Retina (tissue), 1 donor: ENCODE data around the gene FHOD3.

Experiments
- DNase-seq: peaks from one replicate; pipeline ENCODE4 v3.0.0-alpha.2; 2016

Gene FHOD3

DNA sequence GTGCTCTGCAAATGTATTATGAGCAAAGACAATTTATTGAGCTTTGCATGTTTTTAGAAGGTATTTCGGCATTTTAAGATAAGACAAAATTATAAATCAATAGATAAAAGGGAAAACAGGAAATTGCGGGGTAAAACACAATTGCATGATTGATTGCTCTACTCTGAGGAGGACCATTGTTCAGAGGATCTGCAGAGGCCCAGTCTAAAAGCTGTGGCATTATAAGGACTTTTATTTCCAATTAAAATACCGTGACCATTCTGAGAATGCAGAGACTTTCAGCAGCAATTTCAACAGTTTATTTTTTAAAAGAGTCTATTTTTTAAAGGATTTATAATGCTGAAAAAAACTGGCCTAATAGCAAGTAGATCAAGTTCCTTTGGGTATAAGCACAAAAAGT lies 469.3 kb downstream of the FHOD3 start:
- no peak for DNase-seq

GRCh38 chr18:36769172-36769571 lies 471.7 kb downstream of the FHOD3 start:
- no peak for DNase-seq

- DNase-seq = no peak
These were observed 472.2 kb downstream of the FHOD3 start for GRCh38 chr18:36769611-36770314.

DNA sequence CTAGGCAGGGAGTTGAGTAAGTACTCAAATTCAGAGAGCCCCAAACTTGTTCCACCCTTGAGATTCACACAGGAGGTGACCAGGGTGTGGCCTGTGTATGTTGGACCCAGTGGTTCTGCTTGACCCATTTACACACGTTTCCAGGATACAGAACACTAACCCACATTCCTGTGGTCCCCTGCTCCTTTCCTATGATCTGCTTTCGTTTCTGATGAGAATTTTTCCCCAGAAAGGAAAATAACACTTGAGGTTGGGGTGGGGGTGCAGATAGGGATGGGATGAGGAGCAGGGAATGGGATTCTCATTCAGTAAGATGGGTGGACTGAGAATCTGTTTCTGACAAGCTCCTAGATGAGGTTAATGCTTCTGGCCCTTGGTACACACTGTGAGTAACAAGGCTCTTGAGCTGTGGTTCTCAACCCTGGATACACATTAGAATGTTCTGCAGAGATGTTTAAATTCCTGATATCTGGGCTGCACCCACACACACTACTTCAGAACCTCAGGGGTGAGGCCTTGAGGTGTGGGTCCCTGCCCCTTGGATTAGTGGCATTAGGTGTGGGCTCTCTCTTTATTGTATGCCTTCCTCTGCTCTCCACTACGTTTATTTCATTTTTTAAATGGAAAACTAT lies 472.9 kb downstream of the FHOD3 start:
- DNase-seq = no peak

- no peak for DNase-seq
These were observed 473.7 kb downstream of the FHOD3 start for GRCh38 chr18:36771245-36771644.

DNA sequence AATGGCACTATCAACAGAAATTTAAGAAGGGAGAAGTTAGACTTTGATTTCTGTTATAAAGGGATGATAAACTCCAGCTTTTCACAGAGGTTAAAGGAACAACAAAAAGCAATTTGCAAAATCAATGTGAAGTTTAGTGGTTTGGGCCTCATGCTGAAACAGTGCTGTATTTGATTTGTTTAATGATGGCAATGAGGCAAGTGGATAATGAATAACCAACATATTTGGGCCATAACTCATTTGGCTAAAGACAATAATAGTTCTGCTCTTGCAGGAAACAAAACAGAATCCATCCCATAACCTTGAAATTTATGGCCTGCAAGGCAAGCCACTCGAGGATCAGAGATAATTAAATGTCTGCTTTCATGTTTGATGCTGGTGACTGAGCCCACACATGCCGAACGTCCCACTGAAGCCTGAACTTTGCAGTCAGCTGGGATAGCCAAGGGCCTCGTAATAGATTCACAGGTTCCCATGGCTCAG lies 474.8 kb downstream of the FHOD3 start:
- DNase-seq = no peak

GRCh38 chr18:36775396-36775795 lies 477.9 kb downstream of the FHOD3 start:
- DNase-seq = no peak

DNA sequence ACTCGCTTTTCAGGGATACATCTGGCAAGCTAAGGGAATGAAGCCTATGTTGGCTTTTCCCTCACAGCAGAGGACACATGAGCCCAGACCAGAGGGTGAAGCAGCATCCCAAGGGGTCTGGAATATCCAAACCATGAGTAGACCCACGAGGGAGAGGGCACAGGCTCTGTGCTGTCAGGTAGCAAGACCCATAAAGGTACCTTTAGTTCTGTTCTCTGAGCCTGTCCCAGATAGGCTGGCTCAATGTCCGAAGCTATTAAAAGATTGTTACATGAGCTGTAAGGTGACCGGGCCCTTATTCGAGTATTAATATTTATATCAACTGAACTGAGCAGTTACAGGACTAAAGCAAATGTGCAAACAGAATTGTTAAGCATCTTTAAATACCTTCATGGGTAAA lies 479.1 kb downstream of the FHOD3 start:
- no peak for DNase-seq

DNA sequence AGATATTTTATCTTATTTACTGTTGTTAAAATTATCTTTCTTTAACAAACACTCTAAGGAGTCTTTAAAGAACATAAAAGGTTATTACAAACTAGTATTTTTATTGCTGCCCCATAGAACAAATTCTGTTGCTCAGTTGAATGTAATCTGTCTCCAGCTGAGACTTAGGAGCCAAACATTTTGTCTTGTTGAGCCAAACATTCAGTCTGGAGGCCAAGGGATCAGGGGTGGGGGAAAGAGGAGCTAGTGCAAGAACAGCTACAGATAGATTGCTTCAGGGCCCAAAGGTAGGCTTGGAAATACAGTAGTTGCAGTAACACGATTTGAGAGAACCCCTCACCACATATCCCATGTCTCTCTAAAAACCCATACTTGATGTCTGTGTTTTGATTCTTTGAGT lies 480.1 kb downstream of the FHOD3 start:
- no peak for DNase-seq

GRCh38 chr18:36780748-36781147 lies 483.2 kb downstream of the FHOD3 start:
- DNase-seq = no peak

GRCh38 chr18:36782710-36783109 lies 485.2 kb downstream of the FHOD3 start:
- no peak for DNase-seq

- no peak for DNase-seq
These were observed 486.3 kb downstream of the FHOD3 start for GRCh38 chr18:36783792-36784191.

DNA sequence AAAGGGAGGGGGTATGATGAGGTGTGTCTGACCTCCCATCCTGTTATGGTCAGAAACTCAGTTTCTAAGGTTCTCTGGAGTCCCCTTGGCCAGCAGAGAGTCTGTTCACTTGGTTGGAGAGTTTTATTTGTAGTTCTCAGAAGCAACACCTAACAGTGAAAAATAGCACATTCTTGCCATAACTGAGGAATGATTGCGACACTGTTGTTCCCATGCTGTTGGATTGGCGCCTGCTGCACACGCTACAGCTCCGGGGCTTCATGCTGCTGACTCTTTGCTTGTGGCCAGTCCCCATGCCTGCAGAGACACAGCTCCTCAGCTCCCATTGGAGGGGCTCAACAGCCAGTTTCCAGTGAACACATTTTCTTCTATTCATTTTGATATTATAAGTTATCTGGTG lies 489.2 kb downstream of the FHOD3 start:
- DNase-seq = no peak

- DNase-seq = no peak
These were observed 495.2 kb downstream of the FHOD3 start for GRCh38 chr18:36792634-36793283.

DNA sequence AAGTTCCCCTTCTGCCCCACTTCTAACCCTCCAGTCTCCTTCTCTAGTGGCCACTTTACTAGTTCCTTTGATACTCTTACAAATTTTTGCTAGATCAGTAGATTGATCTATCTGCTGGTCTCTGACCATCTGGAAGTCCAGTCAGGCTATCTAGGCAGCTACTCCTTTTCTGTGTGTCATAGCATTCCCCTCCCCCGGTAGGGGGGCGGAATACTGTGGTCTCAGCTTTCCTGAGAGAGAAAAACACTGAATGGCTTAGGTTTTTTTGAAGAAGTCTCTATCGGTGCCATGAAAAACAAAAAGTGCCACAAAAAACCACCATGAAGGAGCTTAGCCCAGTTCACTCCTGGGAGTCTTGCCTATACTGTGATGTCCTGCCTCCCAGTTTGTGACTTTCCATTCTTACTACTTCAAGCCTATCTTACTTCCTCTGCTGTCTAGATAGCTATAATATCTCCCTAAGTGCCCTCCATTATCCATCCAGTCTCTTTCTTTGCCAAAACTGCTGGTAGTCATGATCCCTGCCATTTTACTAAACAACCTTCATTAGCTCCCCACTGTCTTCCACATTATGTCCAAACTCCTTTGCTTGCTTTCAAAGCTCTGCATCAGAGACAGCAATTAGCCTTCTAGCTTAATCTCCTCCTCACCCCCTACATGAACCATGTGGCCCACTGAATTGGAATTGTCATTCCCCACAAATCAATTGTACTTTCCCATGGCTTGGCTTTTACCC lies 501.4 kb downstream of the FHOD3 start:
- DNase-seq = no peak

GRCh38 chr18:36805105-36805504 lies 507.6 kb downstream of the FHOD3 start:
- DNase-seq = no peak

DNA sequence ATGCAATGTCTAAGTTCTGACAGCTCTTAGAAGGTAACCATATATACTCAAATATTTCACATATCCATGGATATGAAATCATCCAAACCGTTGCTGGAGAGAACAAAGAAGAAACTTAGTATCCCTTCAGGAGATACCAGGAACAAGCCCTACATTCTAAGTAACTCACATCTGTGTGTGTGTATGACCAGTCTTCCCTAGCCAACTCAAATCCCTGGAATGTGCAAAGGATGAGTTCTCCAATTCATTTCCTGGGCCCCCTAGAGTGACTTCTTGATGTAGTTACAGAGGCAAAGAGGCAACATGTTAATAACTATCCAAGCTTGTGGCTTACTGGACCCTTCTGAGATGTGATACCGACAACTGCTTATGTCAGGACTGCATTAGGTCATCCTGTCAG lies 511.2 kb downstream of the FHOD3 start:
- DNase-seq = no peak

DNA sequence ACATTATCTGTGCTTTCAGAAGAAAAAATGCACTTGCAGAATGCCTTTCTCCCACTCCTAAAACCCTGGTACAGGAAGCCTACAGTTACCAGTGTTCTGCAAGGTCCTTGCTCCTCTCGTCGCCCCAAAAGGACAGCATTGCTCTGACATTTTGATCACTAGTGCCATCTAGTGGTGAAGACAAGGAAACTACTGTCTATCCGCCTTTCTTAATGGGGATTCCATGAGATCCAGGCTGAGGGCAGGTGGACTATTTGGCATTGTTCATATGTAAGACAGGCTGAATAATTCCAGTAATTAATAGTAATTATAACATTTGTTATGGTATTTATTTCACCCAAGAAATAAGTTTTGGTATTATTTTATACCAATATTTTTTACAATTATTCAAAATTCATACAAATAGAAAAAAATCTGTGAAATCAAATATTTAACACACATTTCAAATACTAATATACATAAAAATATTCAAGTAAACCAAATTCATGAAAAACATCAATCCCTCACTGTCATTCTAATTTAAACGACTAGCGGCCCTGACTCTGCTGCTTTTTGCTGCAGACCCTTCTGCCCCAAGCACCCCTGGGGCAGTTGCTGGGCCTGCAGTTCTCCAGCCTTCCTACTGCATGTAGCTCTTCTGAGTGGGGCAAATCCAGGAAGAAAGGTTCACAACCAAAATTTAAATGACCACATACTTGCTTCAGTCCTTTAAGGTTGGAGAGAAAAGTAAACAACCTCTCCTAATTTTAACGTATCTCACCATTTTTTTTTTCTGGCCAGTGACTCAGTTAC lies 512.3 kb downstream of the FHOD3 start:
- DNase-seq = peak; percentile 50

DNA sequence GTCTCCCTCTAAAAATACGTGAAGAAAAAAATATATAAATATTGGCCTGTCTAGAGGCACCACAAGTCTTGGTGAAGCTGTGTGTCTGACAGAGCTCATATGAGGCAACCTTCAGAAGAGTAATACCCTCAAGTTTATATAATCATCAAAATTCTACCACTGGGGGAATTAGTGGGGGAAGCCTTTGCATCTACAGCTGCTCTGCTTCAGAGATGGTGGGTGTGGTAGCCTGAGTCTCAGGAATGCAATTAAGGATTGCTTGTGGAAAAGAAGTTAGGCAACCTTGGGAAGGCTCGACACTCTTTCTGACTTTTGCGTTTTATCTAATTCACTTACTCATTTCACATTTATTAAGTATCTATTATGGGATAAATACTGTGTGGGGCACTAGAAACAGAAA lies 513.9 kb downstream of the FHOD3 start:
- no peak for DNase-seq

GRCh38 chr18:36811955-36812354 lies 514.4 kb downstream of the FHOD3 start:
- DNase-seq = no peak

DNA sequence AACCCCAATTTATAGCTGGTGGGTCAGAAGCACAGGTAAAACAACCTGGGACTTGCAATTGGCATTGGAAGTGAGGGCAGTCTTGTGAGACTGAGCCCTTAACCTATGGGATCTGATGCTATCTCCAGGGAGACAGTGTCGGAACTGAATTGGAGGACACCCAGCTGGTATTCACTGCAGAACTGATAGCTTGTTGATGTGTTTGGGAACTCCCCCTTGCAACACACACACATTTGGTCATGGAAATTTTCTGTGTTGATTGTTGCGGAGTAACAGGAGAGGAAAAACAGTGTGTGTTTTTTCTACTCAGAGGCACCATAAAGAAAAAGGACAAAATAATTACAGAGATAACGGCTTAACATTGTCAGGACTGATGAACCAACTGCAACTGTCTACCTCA lies 515.2 kb downstream of the FHOD3 start:
- DNase-seq = no peak

DNA sequence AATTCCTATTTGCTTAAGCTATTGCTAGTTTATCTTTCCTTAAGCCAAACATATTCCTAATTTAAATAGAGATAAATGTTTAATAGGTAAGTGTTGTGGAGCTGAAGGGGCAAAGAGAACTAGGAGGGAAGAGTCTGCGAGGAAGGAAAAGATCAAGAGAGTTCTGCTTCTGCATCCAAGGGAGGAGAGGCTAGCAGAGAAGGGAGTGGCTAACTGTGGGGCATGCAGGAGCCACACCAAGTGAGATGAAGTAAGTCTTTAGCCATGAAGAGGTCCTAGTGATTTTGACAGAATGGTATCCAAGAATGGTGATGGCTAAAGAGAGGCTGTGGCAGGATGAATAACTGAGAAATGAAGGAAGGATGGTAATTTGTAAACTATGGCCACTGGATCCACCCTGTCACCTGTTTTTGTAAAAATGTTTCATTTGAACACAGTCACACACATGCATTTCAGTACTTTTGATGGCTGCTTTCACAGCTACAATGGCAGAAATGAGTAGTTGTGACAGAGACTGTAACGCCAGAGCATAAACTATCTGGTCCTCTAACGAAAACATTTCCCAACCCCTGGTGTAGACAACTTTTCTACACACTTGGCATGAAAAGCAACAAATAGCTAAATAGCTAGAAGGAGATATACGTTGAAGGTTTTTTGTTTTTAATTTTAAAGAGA lies 515.7 kb downstream of the FHOD3 start:
- no peak for DNase-seq
